ENCODE measurements around the gene RALGAPA1.
"Not testable (repeated sequence)": the region's sequence is repeated elsewhere in the genome, so short reads cannot be mapped to it uniquely, and the experiment has no call there.

The RALGAPA1 gene

GRCh38 chr14:35628989-35629388 lies 180.1 kb downstream of the RALGAPA1 start:
- peaks cover 32% of the 10 kb centered on the region for H3K36me3 Mint-ChIP-seq (ENCODE audit: low read depth)
- H3K27me3 Mint-ChIP-seq (ENCODE audit: low read depth) = no peaks in the 10 kb centered on the region
- H3K4me1 Mint-ChIP-seq = no peaks in the 10 kb centered on the region
- H3K27ac Mint-ChIP-seq = no peak overlapping the region
- no peak overlapping the region for H3K4me3 Mint-ChIP-seq
- no peak for TF ChIP-seq CTCF (IDR thresholded peaks at IDR 0.05; ENCODE audit: unreplicated experiment in 3 of 3)
- no peaks in the 10 kb centered on the region for H3K9me3 Mint-ChIP-seq

GRCh38 chr14:35626947-35627346 lies 182.1 kb downstream of the RALGAPA1 start:
- H3K4me3 Mint-ChIP-seq; H3K27ac Mint-ChIP-seq; H3K9me3 Mint-ChIP-seq; H3K4me1 Mint-ChIP-seq; H3K27me3 Mint-ChIP-seq (ENCODE audit: low read depth): not testable (repeated sequence)
- H3K36me3 Mint-ChIP-seq (ENCODE audit: low read depth) = peaks cover 46% of the 10 kb centered on the region

- H3K4me3 Mint-ChIP-seq; H3K27me3 Mint-ChIP-seq (ENCODE audit: low read depth); H3K4me1 Mint-ChIP-seq; H3K27ac Mint-ChIP-seq: not testable (repeated sequence)
- peaks cover 24% of the 10 kb centered on the region for H3K9me3 Mint-ChIP-seq
- H3K36me3 Mint-ChIP-seq (ENCODE audit: low read depth) = peaks cover 70% of the 10 kb centered on the region
These were observed 187.1 kb downstream of the RALGAPA1 start for GRCh38 chr14:35621996-35622395.

- H3K36me3 Mint-ChIP-seq (ENCODE audit: low read depth) = peaks cover 66% of the 10 kb centered on the region
- H3K9me3 Mint-ChIP-seq = peaks cover 24% of the 10 kb centered on the region
- not testable (repeated sequence) for H3K27me3 Mint-ChIP-seq (ENCODE audit: low read depth); H3K27ac Mint-ChIP-seq; H3K4me3 Mint-ChIP-seq; H3K4me1 Mint-ChIP-seq
These were observed 189.1 kb downstream of the RALGAPA1 start for GRCh38 chr14:35619998-35620397.

DNA sequence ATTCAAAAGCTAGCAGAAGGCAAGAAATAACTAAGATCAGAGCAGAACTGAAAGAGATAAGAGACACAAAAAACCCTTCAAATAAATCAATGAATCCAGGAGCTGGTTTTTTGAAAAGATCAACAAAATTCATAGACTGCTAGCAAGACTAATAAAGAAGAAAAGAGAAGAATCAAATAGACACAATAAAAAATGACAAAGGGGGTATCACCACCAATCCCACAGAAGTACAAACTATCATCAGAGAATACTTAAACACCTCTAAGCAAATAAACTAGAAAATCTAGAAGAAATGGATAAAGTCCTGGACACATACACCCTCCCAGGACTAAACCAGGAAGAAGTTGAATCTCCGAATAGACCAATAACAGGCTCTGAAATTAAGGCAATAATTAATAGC lies 189.6 kb downstream of the RALGAPA1 start:
- Mint-ChIP-seq H3K36me3 (ENCODE audit: low read depth) (peaks cover 63% of the 10 kb centered on the region), H3K9me3 (peaks cover 24% of the 10 kb centered on the region)
- H3K4me1 Mint-ChIP-seq; H3K27ac Mint-ChIP-seq; H3K27me3 Mint-ChIP-seq (ENCODE audit: low read depth); H3K4me3 Mint-ChIP-seq: not testable (repeated sequence)

GRCh38 chr14:35617500-35617899 lies 191.6 kb downstream of the RALGAPA1 start:
- Mint-ChIP-seq H3K9me3 (peaks cover 22% of the 10 kb centered on the region), H3K4me1 (no peaks in the 10 kb centered on the region), H3K4me3 (no peak overlapping the region), H3K27ac (no peak overlapping the region), H3K27me3 (ENCODE audit: low read depth) (no peaks in the 10 kb centered on the region), H3K36me3 (ENCODE audit: low read depth) (peaks cover 58% of the 10 kb centered on the region)
- no peak for TF ChIP-seq CTCF (IDR thresholded peaks at IDR 0.05; ENCODE audit: unreplicated experiment in 3 of 3)

GRCh38 chr14:35607380-35607779 lies 201.7 kb downstream of the RALGAPA1 start:
- no peak overlapping the region for H3K4me3 Mint-ChIP-seq
- peaks cover 65% of the 10 kb centered on the region for H3K36me3 Mint-ChIP-seq (ENCODE audit: low read depth)
- H3K27ac Mint-ChIP-seq = peak overlapping the region in 1 of 3 experiments; percentile 33
- no peak for TF ChIP-seq CTCF (IDR thresholded peaks at IDR 0.05; ENCODE audit: unreplicated experiment in 3 of 3)
- no peaks in the 10 kb centered on the region for H3K9me3 Mint-ChIP-seq
- no peaks in the 10 kb centered on the region for H3K27me3 Mint-ChIP-seq (ENCODE audit: low read depth)
- H3K4me1 Mint-ChIP-seq = no peaks in the 10 kb centered on the region

DNA sequence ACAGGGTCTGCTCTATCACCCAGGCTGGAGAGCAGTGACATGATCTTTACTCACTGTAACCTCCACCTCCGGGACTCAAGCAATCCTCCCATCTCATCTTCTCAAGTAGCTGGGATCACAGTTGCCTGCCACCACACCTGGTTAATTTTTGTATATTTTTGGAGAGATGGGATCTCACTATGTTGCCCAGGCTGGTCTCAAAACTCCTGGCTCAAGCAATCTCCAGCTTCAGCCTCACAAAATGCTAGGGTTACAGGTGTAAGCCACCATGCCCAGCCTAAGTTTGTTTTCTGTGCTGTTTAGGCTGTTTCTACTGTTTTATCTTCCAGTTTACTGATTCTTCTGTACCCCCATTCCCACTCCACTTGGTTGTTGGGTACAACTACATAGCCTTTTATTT lies 208.8 kb downstream of the RALGAPA1 start:
- Mint-ChIP-seq H3K36me3 (ENCODE audit: low read depth) (peaks cover 80% of the 10 kb centered on the region), H3K27ac (no peak overlapping the region), H3K9me3 (peaks cover 10% of the 10 kb centered on the region), H3K27me3 (ENCODE audit: low read depth) (no peaks in the 10 kb centered on the region), H3K4me3 (no peak overlapping the region), H3K4me1 (no peaks in the 10 kb centered on the region)
- TF ChIP-seq CTCF (IDR thresholded peaks at IDR 0.05; ENCODE audit: unreplicated experiment in 3 of 3) = no peak

All from nephron (organoid).